ENCODE data around the gene KIAA0753. TPM values are rescaled to one million over a fixed set of nuclear protein-coding genes. Genes with fewer than 3 reads are reported as not detected.

Gene KIAA0753
- total and polyA plus RNA-seq, 2 of the 8 experiments (the other 6 are each of a cell fraction or from before 2014, with no cell fraction given): 5.0 to 27.1 TPM

DNA sequence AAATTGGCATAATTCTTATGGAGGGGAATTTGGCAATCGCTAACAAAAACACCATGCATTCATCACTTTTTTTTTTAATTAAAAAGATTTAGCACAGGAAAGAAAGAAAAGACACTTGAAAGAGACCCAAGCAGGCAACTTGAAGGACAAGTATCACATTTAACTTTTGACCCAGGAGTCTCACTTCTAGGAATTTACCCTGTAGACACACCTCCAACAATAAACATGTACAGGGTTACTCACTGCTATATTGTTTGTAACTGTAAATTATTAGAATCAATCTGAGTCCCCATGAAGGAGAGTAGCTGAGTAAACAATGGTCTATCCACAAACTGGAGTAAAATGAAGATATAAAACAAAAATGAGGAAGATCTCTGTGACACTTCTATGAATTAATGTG is 10.1 kb downstream of the KIAA0753 start:
- Histone ChIP-seq H3K23me2 (ENCODE audit: low read depth, low read length) (no peaks in the 10 kb centered on the region), H3K4me1 (replicated peaks in 1 of 4; ENCODE audit: control insufficient read depth in 3 of 4, insufficient read depth in 4 of 4, low read length in 3 of 4) (no peaks in the 10 kb centered on the region), H3K36me3 (ENCODE audit: control insufficient read depth in 2 of 4, insufficient read depth in 4 of 4, low read length in 3 of 4) (peaks cover 15 to 41% (median 36%) of the 10 kb centered on the region in 4 experiments), H2BK120ac (replicated peaks; ENCODE audit: low read depth, low read length) (no peak overlapping the region), H3K18ac (ENCODE audit: extremely low read depth, low read length) (no peak overlapping the region), H3K79me2 (ENCODE audit: control insufficient read depth in 1 of 2, insufficient read depth in 2 of 2, low read length in 2 of 2) (0 out of 4 replicates have a peak, but pooled peaks cover 0 to 4% of the 10 kb centered on the region in 2 experiments), H3K4me2 (ENCODE audit: insufficient read depth in 1 of 2, low read depth in 2 of 2, low read length in 2 of 2) (no peak overlapping the region), H2AK5ac (ENCODE audit: low read depth, low read length) (no peak overlapping the region), H4K20me1 (replicated peaks in 1 of 2; ENCODE audit: control insufficient read depth in 1 of 2, insufficient read depth in 2 of 2, low read length in 2 of 2) (peaks cover 0 to 1% of the 10 kb centered on the region in 2 experiments), H3K79me1 (ENCODE audit: low read depth, low read length) (no peaks in the 10 kb centered on the region), H3K27me3 (replicated peaks in 1 of 4; ENCODE audit: control insufficient read depth in 3 of 4, extremely low read depth in 1 of 4, insufficient read depth in 3 of 4, low read length in 3 of 4) (no peaks in the 10 kb centered on the region), H3K27ac (ENCODE audit: low read depth, low read length) (no peak overlapping the region), H3K4ac (replicated peaks; ENCODE audit: insufficient read length, low read depth, low read length) (no peak overlapping the region), H3K9me3 (ENCODE audit: insufficient read depth in 2 of 2, low read depth in 1 of 2, low read length in 1 of 2) (no peaks in the 10 kb centered on the region), H4K8ac (ENCODE audit: extremely low read depth, insufficient read depth, low read length) (no peak overlapping the region), H2BK15ac (ENCODE audit: low read length) (no peak overlapping the region), H3K9ac (replicated peaks in 1 of 4; ENCODE audit: extremely low read depth in 1 of 4, low read depth in 3 of 4, low read length in 3 of 4) (no peak overlapping the region), H4K5ac (ENCODE audit: insufficient read length, low read depth, low read length) (no peak overlapping the region), H3K4me3 (ENCODE audit: extremely low read depth in 1 of 4, insufficient read depth in 2 of 4, low read depth in 3 of 4, low read length in 4 of 4) (no peak overlapping the region), H3K23ac (ENCODE audit: insufficient read length) (no peak overlapping the region), H2BK12ac (ENCODE audit: low read depth, low read length) (no peak overlapping the region), H4K91ac (replicated peaks; ENCODE audit: insufficient read length, low read length) (no peak overlapping the region), H2AFZ (ENCODE audit: low read length) (no peak overlapping the region), H2BK5ac (ENCODE audit: low read depth, low read length) (no peak overlapping the region), H2BK20ac (ENCODE audit: low read length) (no peak overlapping the region), H3K14ac (ENCODE audit: insufficient read length) (no peak overlapping the region), H3K56ac (replicated peaks; ENCODE audit: insufficient read length, low read depth, low read length) (no peak overlapping the region)
- FAIRE-seq (no peak), DNase-seq (ENCODE audit: low read depth in 1 of 2, low spot score in 2 of 2) (no peak)
- POLR2A ChIA-PET (ENCODE audit: partially characterized antibody): no interaction called here
- WGBS, 2 experiments (ENCODE audit: extremely low coverage in 1 of 2, insufficient coverage in 1 of 2, insufficient read length in 1 of 2, insufficient replicate concordance in 2 of 2, low coverage in 1 of 2, low lambda C conversion rate in 2 of 2, missing lambda C conversion rate in 1 of 2): 72% methylated on average over 1 of the region's 1 CpG; no CpG with 5 or more reads in 1 of the 2 experiments
- TF ChIP-seq BACH1 (IDR thresholded peaks at IDR 0.05; ENCODE audit: low read length) (no peak), RBBP5 (IDR thresholded peaks at IDR 0.05; ENCODE audit: borderline replicate concordance, low read depth, low read length) (no peak), TBP (IDR thresholded peaks at IDR 0.05; ENCODE audit: low read depth, low read length) (no peak), TCF12 (IDR thresholded peaks at IDR 0.05; ENCODE audit: low read depth, low read length) (no peak), SAP30 (IDR thresholded peaks at IDR 0.05; ENCODE audit: insufficient read depth, insufficient replicate concordance, low read length) (no peak)
- CTCF ChIA-PET (ENCODE audit: partially characterized antibody): no interaction called here
